Heart right ventricle (tissue), 16 donors: ENCODE results near the gene LRMDA. TPM values are rescaled to one million over a fixed set of nuclear protein-coding genes. Genes with fewer than 3 reads are reported as not detected.

Source experiments
- ATAC-seq, 8 donors: fragments of 200-7000 bp; cut with Tn5 transposase; one replicate each; pipeline ENCODE4 v1.9.1; 2020; ENCODE audit warnings: mild to moderate bottlenecking in 8 of 8, moderate library complexity in 8 of 8, moderate number of reproducible peaks in 1 of 8
- DNase-seq, 2 donors: peaks; one replicate each; pipeline ENCODE4 v3.0.0-alpha.2; 2020
- H3K27ac ChIP-seq, 10 donors: fragments of 200-600 bp; sonication (generic) in 2 of 10; one replicate each; pipeline versions ENCODE4 v1.5.0 to v1.8.0; 2020 to 2022; ENCODE audit warnings: mild to moderate bottlenecking in 3 of 10
- H3K27me3 ChIP-seq, 7 donors: fragments of 200-600 bp; one replicate each; pipeline ENCODE4 v1.8.0; 2021 to 2022; ENCODE audit warnings: mild to moderate bottlenecking in 2 of 7
- H3K36me3 ChIP-seq, 9 donors: fragments of 200-600 bp; sonication (generic) in 1 of 9; one replicate each; pipeline versions ENCODE4 v1.5.0 to v1.8.0; 2020 to 2022; ENCODE audit warnings: mild to moderate bottlenecking in 2 of 9
- H3K4me1 ChIP-seq, 9 donors: fragments of 200-600 bp; sonication (generic) in 1 of 9; one replicate each; pipeline versions ENCODE4 v1.5.0 to v1.8.0; 2020 to 2022; ENCODE audit warnings: mild to moderate bottlenecking in 4 of 9
- H3K4me3 ChIP-seq, 10 donors: fragments of 200-600 bp; sonication (generic) in 2 of 10; one replicate each; pipeline versions ENCODE4 v1.5.0 to v1.8.0; 2020 to 2022; ENCODE audit warnings: mild to moderate bottlenecking in 7 of 10, moderate library complexity in 2 of 10
- H3K9me3 ChIP-seq, 11 donors: fragments of 200-600 bp in 10 of 11; sonication (generic) in 2 of 11; one replicate each; pipeline versions ENCODE4 v1.5.0 to v1.8.0; 2013 to 2022; ENCODE audit warnings: mild to moderate bottlenecking in 2 of 11, control low read depth in 1 of 11, moderate library complexity in 1 of 11
- CTCF ChIP-seq, 9 donors: fragments of 200-600 bp; sonication (generic) in 2 of 9; IDR thresholded peaks; one replicate each; pipeline versions ENCODE4 v1.5.0 to v1.8.0; 2021 to 2022; ENCODE audit warnings: antibody characterized with exemption in 9 of 9, mild to moderate bottlenecking in 5 of 9, moderate library complexity in 1 of 9
- WGBS, 2 donors: extraction: QIAGEN DNeasy Blood & Tissue Kit; methylation state at CpG; one replicate each; pipeline ENCODE4 v1.1.7; 2013; ENCODE audit warnings: inconsistent platforms in 1 of 2; 5-methylcytosine and 5-hydroxymethylcytosine counted together
- intact Hi-C, 10 donors: fragments of 100-400 bp; cut with DNase I; formaldehyde crosslinking; loops; one replicate each; pipeline versions ENCODE4 v1.11.1 to v1.14.2; 2022
- polyA plus RNA-seq, 2 donors: library from polyadenylated mRNA; stranded (reverse); fragments of 200-250 nt; gene quantifications; one replicate each; pipeline ENCODE4 v1.2.3, GENCODE V29; 2013
- total RNA-seq, 10 donors: library from RNA; stranded (reverse); fragmentation: NEBNext Ultra II Directional in 3 of 10; extraction: Animal tissue kit (Norgen Biotek cat#: 25700) in 3 of 10; gene quantifications; one replicate each; pipeline versions ENCODE4 v1.2.1 to v1.2.4, GENCODE V29; 2021 to 2023
- donor health status: Arrhythmogenic right ventricular cardiomyopathy.
- donor health status: ischemic (EF 13 %, LVEDD 7.1; RV severe dilation, severe dysfunction).
- donor health status: healthy with polysubstance abuse.
- donor health status: DM: no; HTN: yes; CAD: no.
- donor health status: DM: no; HTN: no; CAD: no.
- donor health status: ischemic (EF 25% LVEDD 6.9; RV normal size, moderate dysfunction).
- donor health status: ischemic (EF 25% LVEDD 5.7; RV mildly dilated, moderate dysfunction).
- donor health status: healthy.
- donor health status: DM: yes; HTN: yes; CAD: no.
- donor health status: Ischemic cardiomyopathy.
- donor health status: ischemic (EF 35%, LVEDD 5.7; RV mildly dilated, moderate dysfunction).
- donor health status: nonischemic (EF 11% LVEDD 7.7; RV severe dilation, severe dysfunction).
- donor health status: DM: yes; HTN: yes; CAD: no.
- donor health status: PGD.
- donor health status: ischemic (EF 29% LVEDD 5.4; RV normal size, mild dysfunction).
- donor health status: nonischemic (EF 23%, LVEDD 6.1; RV moderate dilation, normal function).

Gene LRMDA
- total and polyA plus RNA-seq, 12 donors: 4.0 to 59.8 (median 12.7) TPM

GRCh38 chr10:76432016-76433012, 1000.9 kb downstream of the LRMDA start:
- peak in 7 of 8 donors; percentile 28 to 71 (median 47) for ATAC-seq
- DNase-seq: peak; percentile 14 to 48
- H3K36me3 ChIP-seq: no peaks in the 10 kb centered on the region
- no peaks in the 10 kb centered on the region for H3K27me3 ChIP-seq
- peak overlapping the region; percentile 46 to 89 (median 82) for H3K27ac ChIP-seq
- H3K4me1 ChIP-seq: peaks cover 22 to 84% (median 66%) of the 10 kb centered on the region in 9 donors
- no peak for TF ChIP-seq CTCF (IDR thresholded peaks at IDR 0.05)
- intact Hi-C loops: loop anchor here in 4 of 10 donors (5.0 to 10.0 kb wide), 8 partner anchors 98 to 1028 kb away; partner anchors contain the start of gene ZNF503 (in 2 of the 4)
- WGBS, 2 donors: 57 to 61% methylated on average over 7 of the region's 7 CpGs
- H3K9me3 ChIP-seq: no peaks in the 10 kb centered on the region
- no peak overlapping the region for H3K4me3 ChIP-seq

GRCh38 chr10:76433161-76434005, 1002.0 kb downstream of the LRMDA start:
- no peaks in the 10 kb centered on the region for H3K27me3 ChIP-seq
- no peak overlapping the region for H3K4me3 ChIP-seq
- H3K27ac ChIP-seq: peak overlapping the region; percentile 46 to 89 (median 82)
- TF ChIP-seq CTCF (IDR thresholded peaks at IDR 0.05): no peak
- intact Hi-C loops: loop anchor here in 4 of 10 donors (5.0 to 10.0 kb wide), 8 partner anchors 99 to 1029 kb away; partner anchors contain the start of gene ZNF503 (in 2 of the 4)
- no peaks in the 10 kb centered on the region for H3K9me3 ChIP-seq
- DNase-seq (peak; percentile 59 to 62), ATAC-seq (peak; percentile 12 to 78 (median 58))
- H3K36me3 ChIP-seq: no peaks in the 10 kb centered on the region
- 55 to 70% methylated on average over 8 of the region's 8 CpGs for WGBS, 2 donors
- peaks cover 22 to 85% (median 71%) of the 10 kb centered on the region in 9 donors for H3K4me1 ChIP-seq

GRCh38 chr10:76435157-76435556, 1003.7 kb downstream of the LRMDA start:
- ATAC-seq: no peak

More at GRCh38 chr10:76435157-76435556, 1003.7 kb downstream of the LRMDA start:
- peak in 3 of 9 donors; percentile 7 to 23 (median 17) for TF ChIP-seq CTCF (IDR thresholded peaks at IDR 0.05)
- DNase-seq: no peak
- whole genome bisulfite sequencing, 2 donors: 68 to 77% methylated on average over 1 of the region's 1 CpG
- H3K27ac ChIP-seq: peak overlapping the region in 9 of 10 donors; percentile 60 to 89 (median 76)
- H3K4me3 ChIP-seq: no peak overlapping the region
- H3K36me3 ChIP-seq: no peaks in the 10 kb centered on the region
- intact Hi-C loops: loop anchor here in 3 of 10 donors (5.0 to 10.0 kb wide), 5 partner anchors 100 to 1030 kb away; partner anchors contain the start of gene ZNF503 (in 2 of the 3)
- peaks cover 17 to 71% (median 57%) of the 10 kb centered on the region in 9 donors for H3K4me1 ChIP-seq
- H3K9me3 ChIP-seq: no peaks in the 10 kb centered on the region
- H3K27me3 ChIP-seq: no peaks in the 10 kb centered on the region
